ENCODE data around the gene HIGD2A. TPM values are rescaled to one million over a fixed set of nuclear protein-coding genes. Genes with fewer than 3 reads are reported as not detected.

HIGD2A gene
- total and polyA plus RNA-seq, 2 donors, result 116 to 161 TPM

DNA sequence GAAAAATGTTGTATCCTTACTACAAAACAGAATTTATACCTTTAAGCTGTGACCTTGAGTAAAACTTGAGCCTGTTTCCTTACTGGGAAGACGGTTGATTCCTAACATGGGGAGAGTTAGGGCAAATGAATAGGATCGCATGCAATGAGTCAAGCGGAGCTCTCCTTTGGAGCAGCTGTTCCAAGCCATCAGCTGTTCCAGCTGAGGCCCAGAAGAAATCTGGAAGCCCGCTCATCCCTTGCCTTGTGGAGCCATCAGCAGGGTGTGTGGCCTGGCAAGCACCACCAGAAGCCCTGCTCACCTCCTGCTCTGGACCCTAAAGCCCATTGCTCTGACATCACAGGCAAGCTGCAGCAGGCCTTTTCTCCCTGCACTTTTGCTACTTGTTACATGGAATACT, 35.0 kb upstream of the HIGD2A start:
- 96% methylated on average over 4 of the region's 4 CpGs for WGBS
- H3K4me1 ChIP-seq (ENCODE audit: control insufficient read depth in 2 of 2, insufficient read depth in 2 of 2, low read length in 2 of 2), result no peaks in the 10 kb centered on the region
- H3K36me3 ChIP-seq (ENCODE audit: control insufficient read depth in 2 of 2, insufficient read depth in 2 of 2, low read length in 1 of 2), result peaks cover 79 to 91% of the 10 kb centered on the region in 2 donors
- H3K9me3 ChIP-seq (ENCODE audit: control insufficient read depth in 2 of 2, insufficient read depth in 1 of 2, low read length in 1 of 2), result no peaks in the 10 kb centered on the region
- no peaks in the 10 kb centered on the region for H3K27me3 ChIP-seq (ENCODE audit: control insufficient read depth in 2 of 2, insufficient read depth in 1 of 2, low read length in 1 of 2)
- no peak for DNase-seq (ENCODE audit: low read depth in 6 of 9, low spot score in 9 of 9)
- no peak overlapping the region for H3K27ac ChIP-seq (ENCODE audit: low read depth in 1 of 2, low read length in 1 of 2)
- H3K4me3 ChIP-seq (ENCODE audit: low read length in 2 of 2), result no peak overlapping the region

DNA sequence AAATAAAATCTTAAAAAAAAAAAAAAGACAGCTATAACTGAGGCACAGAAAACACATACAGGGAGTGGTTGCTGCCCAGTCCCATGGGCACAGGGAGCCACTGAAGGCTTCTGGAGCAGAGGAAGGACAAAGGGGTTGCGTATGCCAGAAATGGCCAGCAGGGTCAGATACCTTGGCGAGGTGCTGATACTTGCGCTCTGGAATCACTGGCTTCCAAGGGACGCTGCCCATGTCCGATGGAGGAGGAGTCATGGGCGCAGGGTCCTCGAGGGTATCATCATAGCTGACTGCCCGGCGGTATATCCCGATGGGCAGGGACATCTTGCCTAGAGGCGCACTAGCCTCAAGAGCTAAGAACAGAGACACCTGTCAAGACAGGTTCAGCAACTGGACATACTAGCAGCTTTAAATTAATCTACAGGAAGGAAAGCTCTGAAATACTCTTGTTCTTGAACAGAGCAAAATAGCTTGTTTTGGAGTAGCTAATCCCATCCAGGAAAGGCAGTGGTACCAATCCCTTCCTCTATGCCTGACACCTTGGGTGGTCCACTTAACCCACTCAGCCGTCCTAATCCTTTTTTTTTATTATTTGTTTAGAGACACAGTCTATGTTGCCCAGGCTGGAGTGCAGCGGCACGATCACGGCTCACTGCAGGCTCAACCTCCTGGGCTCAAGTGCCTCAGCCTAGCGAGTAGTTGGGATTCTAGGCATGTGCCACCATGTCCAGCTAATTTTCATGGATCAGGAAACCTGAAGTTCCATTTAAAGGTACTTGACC, 33.0 kb upstream of the HIGD2A start:
- no peaks in the 10 kb centered on the region for H3K9me3 ChIP-seq (ENCODE audit: control insufficient read depth in 2 of 2, insufficient read depth in 1 of 2, low read length in 1 of 2)
- H3K4me3 ChIP-seq (ENCODE audit: low read length in 2 of 2), result no peak overlapping the region
- peaks cover 65 to 77% of the 10 kb centered on the region in 2 donors for H3K36me3 ChIP-seq (ENCODE audit: control insufficient read depth in 2 of 2, insufficient read depth in 2 of 2, low read length in 1 of 2)
- DNase-seq (ENCODE audit: low read depth in 6 of 9, low spot score in 9 of 9), result no peak
- WGBS, result 98% methylated on average over 16 of the region's 16 CpGs
- no peak overlapping the region for H3K27ac ChIP-seq (ENCODE audit: low read depth in 1 of 2, low read length in 1 of 2)
- no peaks in the 10 kb centered on the region for H3K27me3 ChIP-seq (ENCODE audit: control insufficient read depth in 2 of 2, insufficient read depth in 1 of 2, low read length in 1 of 2)
- H3K4me1 ChIP-seq (ENCODE audit: control insufficient read depth in 2 of 2, insufficient read depth in 2 of 2, low read length in 2 of 2), result peaks cover 2 to 5% of the 10 kb centered on the region in 2 donors

DNA sequence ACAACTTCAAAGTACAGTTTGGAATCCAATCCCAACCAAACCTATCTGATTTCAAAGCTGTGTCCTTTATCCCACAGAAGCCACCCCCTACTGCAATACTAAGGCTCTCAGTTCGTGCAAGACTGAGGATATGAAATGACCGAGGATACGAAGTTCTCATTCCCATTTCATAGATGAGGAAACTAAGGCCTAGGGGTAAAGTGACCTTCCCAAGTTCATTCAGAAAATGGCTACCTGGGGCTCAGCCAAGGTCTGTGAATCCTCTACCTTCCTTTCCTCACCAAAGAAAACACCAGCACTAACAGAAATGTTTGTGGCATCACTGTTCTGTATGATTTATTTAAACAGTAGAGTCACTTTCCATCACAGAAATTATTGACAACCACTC, 32.4 kb upstream of the HIGD2A start:
- Histone ChIP-seq H3K27me3 (ENCODE audit: control insufficient read depth in 2 of 2, insufficient read depth in 1 of 2, low read length in 1 of 2) (no peaks in the 10 kb centered on the region), H3K9me3 (ENCODE audit: control insufficient read depth in 2 of 2, insufficient read depth in 1 of 2, low read length in 1 of 2) (no peaks in the 10 kb centered on the region), H3K27ac (ENCODE audit: low read depth in 1 of 2, low read length in 1 of 2) (no peak overlapping the region), H3K4me3 (ENCODE audit: low read length in 2 of 2) (no peak overlapping the region), H3K4me1 (ENCODE audit: control insufficient read depth in 2 of 2, insufficient read depth in 2 of 2, low read length in 2 of 2) (peaks cover 2 to 8% of the 10 kb centered on the region in 2 donors), H3K36me3 (ENCODE audit: control insufficient read depth in 2 of 2, insufficient read depth in 2 of 2, low read length in 1 of 2) (peaks cover 60 to 74% of the 10 kb centered on the region in 2 donors)
- no peak for DNase-seq (ENCODE audit: low read depth in 6 of 9, low spot score in 9 of 9)
- 96% methylated on average over 3 of the region's 3 CpGs for WGBS

DNA sequence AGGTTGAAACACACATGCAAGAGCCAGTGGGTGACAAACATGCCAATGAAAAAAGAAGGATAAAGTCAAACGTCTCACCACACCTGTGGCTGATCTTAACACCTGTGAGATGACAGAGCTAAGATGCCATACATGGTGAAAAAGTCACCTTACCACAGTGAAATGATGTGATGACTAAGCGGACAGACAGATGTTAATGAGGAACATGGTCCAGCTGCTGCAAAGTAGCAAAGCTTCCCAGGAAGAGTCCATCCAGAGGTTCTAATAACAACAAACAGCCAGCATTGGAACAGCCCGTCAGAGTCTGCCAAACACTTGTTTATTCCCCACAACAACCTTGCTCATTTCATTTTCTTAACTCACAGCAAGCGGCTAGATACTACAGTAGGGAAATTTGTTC, 28.9 kb upstream of the HIGD2A start:
- WGBS, result 85% methylated on average over 4 of the region's 4 CpGs
- Histone ChIP-seq H3K27me3 (ENCODE audit: control insufficient read depth in 2 of 2, insufficient read depth in 1 of 2, low read length in 1 of 2) (peaks cover 0 to 11% of the 10 kb centered on the region in 2 donors), H3K4me3 (ENCODE audit: low read length in 2 of 2) (no peak overlapping the region), H3K36me3 (ENCODE audit: control insufficient read depth in 2 of 2, insufficient read depth in 2 of 2, low read length in 1 of 2) (peaks cover 28 to 40% of the 10 kb centered on the region in 2 donors), H3K9me3 (ENCODE audit: control insufficient read depth in 2 of 2, insufficient read depth in 1 of 2, low read length in 1 of 2) (no peaks in the 10 kb centered on the region), H3K27ac (ENCODE audit: low read depth in 1 of 2, low read length in 1 of 2) (no peak overlapping the region), H3K4me1 (ENCODE audit: control insufficient read depth in 2 of 2, insufficient read depth in 2 of 2, low read length in 2 of 2) (peaks cover 4 to 16% of the 10 kb centered on the region in 2 donors)
- no peak for DNase-seq (ENCODE audit: low read depth in 6 of 9, low spot score in 9 of 9)

DNA sequence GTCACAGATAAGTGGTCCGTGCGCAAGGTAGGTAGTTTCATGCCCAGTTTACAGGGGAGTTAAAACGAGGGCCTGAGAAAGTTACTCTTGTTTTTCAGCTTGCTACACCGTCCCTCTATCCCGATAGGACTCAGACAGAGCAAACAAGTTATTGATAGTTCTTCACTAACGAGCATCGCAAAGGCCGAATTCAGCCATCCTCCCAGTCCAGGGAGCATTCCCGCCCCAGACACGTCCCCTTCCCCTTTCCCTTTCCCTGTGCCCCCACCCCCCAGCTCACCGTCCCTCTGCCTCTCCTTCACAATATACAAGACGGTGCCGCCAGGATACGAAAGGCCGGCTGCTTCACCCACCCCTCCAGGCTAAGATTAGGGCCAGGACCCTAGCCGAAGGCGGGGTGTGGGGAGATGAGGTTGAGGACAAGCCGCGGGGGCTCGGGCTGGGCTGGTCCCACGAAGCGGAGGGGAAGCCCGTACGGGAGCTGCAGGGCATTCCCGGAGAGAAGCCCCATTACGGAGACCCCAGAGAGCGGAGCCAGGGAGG, 27.6 kb upstream of the HIGD2A start:
- Histone ChIP-seq H3K4me3 (ENCODE audit: low read length in 2 of 2) (peak overlapping the region; percentile 88 to 98), H3K27me3 (ENCODE audit: control insufficient read depth in 2 of 2, insufficient read depth in 1 of 2, low read length in 1 of 2) (peaks cover 0 to 22% of the 10 kb centered on the region in 2 donors), H3K27ac (ENCODE audit: low read depth in 1 of 2, low read length in 1 of 2) (peak overlapping the region; percentile 81 to 89), H3K4me1 (ENCODE audit: control insufficient read depth in 2 of 2, insufficient read depth in 2 of 2, low read length in 2 of 2) (peaks cover 7 to 20% of the 10 kb centered on the region in 2 donors), H3K36me3 (ENCODE audit: control insufficient read depth in 2 of 2, insufficient read depth in 2 of 2, low read length in 1 of 2) (peaks cover 17 to 27% of the 10 kb centered on the region in 2 donors), H3K9me3 (ENCODE audit: control insufficient read depth in 2 of 2, insufficient read depth in 1 of 2, low read length in 1 of 2) (no peaks in the 10 kb centered on the region)
- no peak for DNase-seq (ENCODE audit: low read depth in 6 of 9, low spot score in 9 of 9)
- WGBS, result 4% methylated on average over 27 of the region's 27 CpGs

DNA sequence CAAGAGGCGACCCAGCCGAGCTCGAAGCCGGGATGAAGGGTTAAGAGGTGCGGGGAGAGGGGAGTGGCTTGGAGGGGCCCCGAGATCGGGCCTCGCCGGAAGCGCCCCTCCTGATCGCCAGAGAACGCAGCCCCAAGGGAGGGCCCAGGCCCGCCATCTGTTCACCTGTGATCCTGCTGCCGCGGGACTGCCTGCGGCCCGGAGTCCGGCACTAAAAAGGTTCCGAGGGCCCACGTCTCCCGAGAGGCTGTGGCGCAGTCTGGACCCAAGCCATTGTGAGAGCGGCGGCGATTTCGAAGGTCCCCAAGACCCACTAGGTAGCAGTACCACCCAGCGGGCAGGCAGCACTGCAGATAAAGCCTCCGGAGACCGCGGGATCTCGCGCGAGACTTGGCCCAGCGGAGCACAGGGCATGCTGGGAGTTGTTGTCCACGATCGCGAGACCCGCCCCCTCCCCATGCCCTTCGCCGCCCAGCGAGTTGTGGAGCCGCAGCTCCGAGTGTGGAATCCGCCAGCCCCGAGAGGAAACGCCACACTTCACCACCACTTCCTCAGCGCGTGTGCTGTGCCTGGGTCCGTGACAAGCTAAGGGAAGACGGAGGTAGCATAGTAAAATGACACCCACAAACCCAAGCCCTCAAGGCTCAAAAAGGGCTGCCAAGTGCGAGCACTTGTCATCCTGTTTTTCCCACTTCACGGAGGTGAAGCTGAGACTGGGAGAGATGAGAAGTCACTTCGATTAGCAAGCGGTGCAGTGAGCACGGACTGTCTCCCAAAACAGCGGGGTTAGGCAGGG, 26.9 kb upstream of the HIGD2A start, which contains the start of gene KIAA1191:
TSS of gene KIAA1191 (minus strand) at position 328 of the 796 bp plus-strand sequence. CDS start 2,256 bp downstream, outside the sequence.
- peaks cover 7 to 23% of the 10 kb centered on the region in 2 donors for H3K4me1 ChIP-seq (ENCODE audit: control insufficient read depth in 2 of 2, insufficient read depth in 2 of 2, low read length in 2 of 2)
- under 1% methylated on average over 56 of the region's 56 CpGs for WGBS
- no peaks in the 10 kb centered on the region for H3K9me3 ChIP-seq (ENCODE audit: control insufficient read depth in 2 of 2, insufficient read depth in 1 of 2, low read length in 1 of 2)
- H3K27me3 ChIP-seq (ENCODE audit: control insufficient read depth in 2 of 2, insufficient read depth in 1 of 2, low read length in 1 of 2), result peaks cover 0 to 29% of the 10 kb centered on the region in 2 donors
- DNase-seq (ENCODE audit: low read depth in 6 of 9, low spot score in 9 of 9), result peak; percentile 79 to 96 (median 92)
- H3K36me3 ChIP-seq (ENCODE audit: control insufficient read depth in 2 of 2, insufficient read depth in 2 of 2, low read length in 1 of 2), result peaks cover 11 to 22% of the 10 kb centered on the region in 2 donors
- H3K27ac ChIP-seq (ENCODE audit: low read depth in 1 of 2, low read length in 1 of 2), result peak within 1 kb of the TSS; percentile 81 to 89
- peak within 1 kb of the TSS; percentile 88 to 98 for H3K4me3 ChIP-seq (ENCODE audit: low read length in 2 of 2)

DNA sequence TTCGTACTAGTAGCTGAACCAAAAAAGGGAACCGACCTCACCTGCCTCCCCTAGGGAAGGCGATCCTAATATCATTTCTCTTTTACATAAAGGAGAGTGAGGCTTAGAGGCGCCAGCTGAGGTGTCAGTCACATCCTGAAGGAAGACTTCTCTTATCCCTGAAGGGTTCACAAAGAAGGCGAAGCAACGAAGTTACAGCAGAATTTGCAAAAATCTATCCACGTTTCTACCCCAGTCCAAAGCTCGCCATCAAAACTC, 26.4 kb upstream of the HIGD2A start:
- Histone ChIP-seq H3K4me1 (ENCODE audit: control insufficient read depth in 2 of 2, insufficient read depth in 2 of 2, low read length in 2 of 2) (peaks cover 7 to 23% of the 10 kb centered on the region in 2 donors), H3K4me3 (ENCODE audit: low read length in 2 of 2) (peak overlapping the region; percentile 88 to 98), H3K27me3 (ENCODE audit: control insufficient read depth in 2 of 2, insufficient read depth in 1 of 2, low read length in 1 of 2) (peaks cover 0 to 31% of the 10 kb centered on the region in 2 donors), H3K9me3 (ENCODE audit: control insufficient read depth in 2 of 2, insufficient read depth in 1 of 2, low read length in 1 of 2) (no peaks in the 10 kb centered on the region), H3K36me3 (ENCODE audit: control insufficient read depth in 2 of 2, insufficient read depth in 2 of 2, low read length in 1 of 2) (peaks cover 7 to 17% of the 10 kb centered on the region in 2 donors), H3K27ac (ENCODE audit: low read depth in 1 of 2, low read length in 1 of 2) (peak overlapping the region; percentile 52 to 89)
- 51% methylated on average over 8 of the region's 8 CpGs for WGBS
- DNase-seq (ENCODE audit: low read depth in 6 of 9, low spot score in 9 of 9), result no peak

DNA sequence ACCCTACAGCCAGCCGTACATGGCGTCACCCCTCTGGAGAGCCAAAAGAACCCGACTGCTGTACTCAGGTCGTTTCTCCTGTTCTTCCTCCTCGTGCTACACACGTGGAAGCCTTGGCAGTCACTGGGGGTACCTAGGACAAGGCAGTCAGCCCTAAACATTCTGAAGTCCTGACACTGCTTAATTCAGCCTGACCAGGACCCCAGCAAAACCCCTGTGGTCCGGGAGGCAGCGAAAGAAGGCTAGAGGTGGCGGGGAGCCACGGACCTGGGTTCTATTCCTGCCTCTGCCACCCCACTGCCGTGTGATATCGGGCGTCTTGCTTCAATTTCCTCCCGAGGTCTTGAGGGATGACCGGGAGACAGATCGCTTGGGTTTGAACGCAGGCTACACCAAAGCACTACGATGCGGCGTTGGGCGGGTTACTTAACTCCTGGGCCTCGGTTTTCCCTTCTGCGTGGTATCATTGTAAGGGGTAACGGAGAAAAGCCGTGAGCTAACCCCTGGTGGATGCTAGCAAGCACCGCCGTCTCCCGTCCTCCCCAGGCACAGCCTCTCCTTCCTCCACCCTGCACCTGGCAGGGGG, 23.7 kb upstream of the HIGD2A start:
- peaks cover 0 to 6% of the 10 kb centered on the region in 2 donors for H3K36me3 ChIP-seq (ENCODE audit: control insufficient read depth in 2 of 2, insufficient read depth in 2 of 2, low read length in 1 of 2)
- peaks cover 5 to 23% of the 10 kb centered on the region in 2 donors for H3K4me1 ChIP-seq (ENCODE audit: control insufficient read depth in 2 of 2, insufficient read depth in 2 of 2, low read length in 2 of 2)
- H3K9me3 ChIP-seq (ENCODE audit: control insufficient read depth in 2 of 2, insufficient read depth in 1 of 2, low read length in 1 of 2), result no peaks in the 10 kb centered on the region
- H3K27me3 ChIP-seq (ENCODE audit: control insufficient read depth in 2 of 2, insufficient read depth in 1 of 2, low read length in 1 of 2), result peaks cover 0 to 35% of the 10 kb centered on the region in 2 donors
- H3K4me3 ChIP-seq (ENCODE audit: low read length in 2 of 2), result peak overlapping the region; percentile 46 to 83
- H3K27ac ChIP-seq (ENCODE audit: low read depth in 1 of 2, low read length in 1 of 2), result no peak overlapping the region
- 35% methylated on average over 28 of the region's 28 CpGs for WGBS
- no peak for DNase-seq (ENCODE audit: low read depth in 6 of 9, low spot score in 9 of 9)
